Stomach (tissue), 9 donors: ENCODE data around the gene IFT172. TPM values are rescaled to one million over a fixed set of nuclear protein-coding genes. Genes with fewer than 3 reads are reported as not detected.

Experiments used
- DNase-seq, 2 donors: peaks; one replicate each; pipeline versions ENCODE4 v3.0.0 to v3.0.0-alpha.2; 2013 to 2019
- H3K27ac ChIP-seq, 5 donors: fragments of 200-600 bp in 4 of 5; sonication (generic) in 4 of 5; one replicate each; pipeline ENCODE4 v1.5.1; 2013 to 2019; ENCODE audit warnings: mild to moderate bottlenecking in 1 of 5, moderate library complexity in 1 of 5
- H3K27me3 ChIP-seq, 3 donors: fragments of 200-600 bp; sonication (generic); one replicate each; pipeline ENCODE4 v1.5.1; 2017 to 2019; ENCODE audit warnings: mixed run types in 1 of 3
- H3K36me3 ChIP-seq, 4 donors: fragments of 200-600 bp; sonication (generic); 1 replicate in 3 of 4; 2 replicates in 1 of 4; pipeline ENCODE4 v1.5.1; 2016 to 2019
- H3K4me1 ChIP-seq, 4 donors: fragments of 200-600 bp; sonication (generic); one replicate each; pipeline ENCODE4 v1.5.1; 2016 to 2019
- H3K4me3 ChIP-seq, 4 donors: fragments of 200-600 bp; sonication (generic) in 3 of 4; one replicate each; pipeline ENCODE4 v1.5.1; 2016 to 2019; ENCODE audit warnings: mild to moderate bottlenecking in 1 of 4
- H3K9me3 ChIP-seq, 4 donors: fragments of 200-600 bp; sonication (generic); one replicate each; pipeline ENCODE4 v1.5.1; 2016 to 2019
- EP300 ChIP-seq: sonication (generic); formaldehyde crosslinking; IDR thresholded peaks from one replicate; pipeline ENCODE4 v1.6.1; 2017; ENCODE audit warnings: antibody characterized with exemption
- POLR2A ChIP-seq, 4 donors: fragments of 450-650 bp; IDR thresholded peaks; one replicate each; pipeline ENCODE4 v1.6.1; 2016; ENCODE audit warnings: antibody characterized with exemption in 4 of 4, control low read depth in 2 of 4, mild to moderate bottlenecking in 1 of 4, moderate library complexity in 1 of 4
- POLR2AphosphoS5 ChIP-seq, 3 donors: sonication (generic); formaldehyde crosslinking; IDR thresholded peaks; one replicate each; pipeline ENCODE4 v1.6.1; 2016; ENCODE audit warnings: antibody characterized with exemption in 3 of 3
- WGBS, 5 donors: extraction: QIAGEN DNeasy Blood & Tissue Kit in 3 of 5; methylation state at CpG; one replicate each; pipeline versions ENCODE4 v1.1.5 to v1.1.7; 2013 to 2018; 5-methylcytosine and 5-hydroxymethylcytosine counted together
- intact Hi-C: fragments of 100-400 bp; cut with DNase I; formaldehyde crosslinking; loops from one replicate; pipeline ENCODE4 v1.15.1; 2023; ENCODE audit warnings: low total_unique reads
- polyA plus RNA-seq, 3 donors: library from polyadenylated mRNA; stranded (reverse); fragments of 200-250 nt; gene quantifications; one replicate each; pipeline ENCODE4 v1.2.3, GENCODE V29; 2013
- small RNA-seq, 4 donors: library from RNA; depleted of rRNA; stranded (forward); fragments of <200 nt; gene quantifications; one replicate each; pipeline ENCODE3, GENCODE V24; 2016
- total RNA-seq, 5 donors: library from RNA; depleted of rRNA; stranded (reverse); fragments of >200 nt; gene quantifications; one replicate each; pipeline versions ENCODE4 v1.1.0 to v1.2.3, GENCODE V29; 2014 to 2016
- TF ChIP-seq, protein P1 (sequence below), 7 experiments: fragments of 450-650 bp in 4 of 7; fragments of 200-600 bp in 3 of 7; sonication (generic) in 3 of 7; IDR thresholded peaks; one replicate each; pipeline ENCODE4 v1.5.1; 2016 to 2019; ENCODE audit warnings: antibody characterized with exemption in 7 of 7, control low read depth in 2 of 7, mild to moderate bottlenecking in 1 of 7
- donor health status: healthy with polysubstance abuse.
- donor health status: Bipolar disorder and iron deficiency.
- donor health status: healthy.

The IFT172 gene
- total and polyA plus RNA-seq, 8 donors: 7.4 to 88.1 (median 37.2) TPM

DNA sequence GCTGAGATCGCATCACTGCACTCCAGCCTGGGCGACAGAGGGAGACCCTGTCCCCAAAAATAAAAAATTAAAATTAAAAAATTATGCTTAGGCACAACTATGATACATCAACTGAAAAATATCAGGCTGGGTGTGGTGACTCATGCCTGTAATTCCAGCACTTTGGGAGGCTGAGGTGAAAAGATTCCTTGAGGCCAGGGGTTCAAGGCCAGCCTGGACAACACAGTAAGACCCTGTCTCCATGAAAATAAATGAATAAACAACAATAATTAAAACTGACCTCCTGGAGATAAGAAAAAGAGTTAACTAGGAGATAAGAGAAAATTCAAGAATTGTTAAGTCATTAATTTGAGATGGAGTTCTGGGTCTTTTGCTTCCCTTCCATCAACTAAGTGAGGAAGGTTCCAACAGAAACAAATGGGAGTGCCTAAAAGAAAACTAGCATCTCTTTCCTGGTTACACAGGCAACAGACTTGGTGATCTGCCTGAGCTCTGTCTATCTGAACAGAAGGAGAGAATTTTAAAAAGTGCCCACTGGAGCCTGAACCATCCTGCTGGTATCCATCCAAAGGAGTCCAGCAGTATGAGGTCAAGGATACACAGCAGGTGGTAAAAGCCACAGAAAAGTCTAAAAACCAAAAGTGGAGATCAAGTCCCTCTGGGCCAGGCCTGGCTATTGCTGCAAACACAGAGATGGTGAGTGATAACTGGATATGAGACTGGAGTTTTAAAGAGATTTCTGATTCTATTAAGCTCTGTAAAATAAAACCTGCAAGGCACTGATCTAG lies 89.0 kb downstream of the IFT172 start:
- no peak for DNase-seq
- Histone ChIP-seq H3K9me3 (no peaks in the 10 kb centered on the region), H3K36me3 (peaks cover 5 to 17% (median 12%) of the 10 kb centered on the region in 4 donors), H3K4me3 (no peak overlapping the region), H3K27ac (no peak overlapping the region), H3K27me3 (no peaks in the 10 kb centered on the region), H3K4me1 (peaks cover 0 to 13% (median 2%) of the 10 kb centered on the region in 4 donors)
- intact Hi-C loops: no loop called here
- WGBS, 5 donors: 98 to 100% (median 100%) methylated on average over 2 of the region's 2 CpGs
- TF ChIP-seq POLR2A (IDR thresholded peaks at IDR 0.05) (no peak), POLR2AphosphoS5 (IDR thresholded peaks at IDR 0.05) (no peak), EP300 (no peak)
- TF ChIP-seq, protein P1, sequence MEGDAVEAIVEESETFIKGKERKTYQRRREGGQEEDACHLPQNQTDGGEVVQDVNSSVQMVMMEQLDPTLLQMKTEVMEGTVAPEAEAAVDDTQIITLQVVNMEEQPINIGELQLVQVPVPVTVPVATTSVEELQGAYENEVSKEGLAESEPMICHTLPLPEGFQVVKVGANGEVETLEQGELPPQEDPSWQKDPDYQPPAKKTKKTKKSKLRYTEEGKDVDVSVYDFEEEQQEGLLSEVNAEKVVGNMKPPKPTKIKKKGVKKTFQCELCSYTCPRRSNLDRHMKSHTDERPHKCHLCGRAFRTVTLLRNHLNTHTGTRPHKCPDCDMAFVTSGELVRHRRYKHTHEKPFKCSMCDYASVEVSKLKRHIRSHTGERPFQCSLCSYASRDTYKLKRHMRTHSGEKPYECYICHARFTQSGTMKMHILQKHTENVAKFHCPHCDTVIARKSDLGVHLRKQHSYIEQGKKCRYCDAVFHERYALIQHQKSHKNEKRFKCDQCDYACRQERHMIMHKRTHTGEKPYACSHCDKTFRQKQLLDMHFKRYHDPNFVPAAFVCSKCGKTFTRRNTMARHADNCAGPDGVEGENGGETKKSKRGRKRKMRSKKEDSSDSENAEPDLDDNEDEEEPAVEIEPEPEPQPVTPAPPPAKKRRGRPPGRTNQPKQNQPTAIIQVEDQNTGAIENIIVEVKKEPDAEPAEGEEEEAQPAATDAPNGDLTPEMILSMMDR (IDR thresholded peaks at IDR 0.05): no peak

DNA sequence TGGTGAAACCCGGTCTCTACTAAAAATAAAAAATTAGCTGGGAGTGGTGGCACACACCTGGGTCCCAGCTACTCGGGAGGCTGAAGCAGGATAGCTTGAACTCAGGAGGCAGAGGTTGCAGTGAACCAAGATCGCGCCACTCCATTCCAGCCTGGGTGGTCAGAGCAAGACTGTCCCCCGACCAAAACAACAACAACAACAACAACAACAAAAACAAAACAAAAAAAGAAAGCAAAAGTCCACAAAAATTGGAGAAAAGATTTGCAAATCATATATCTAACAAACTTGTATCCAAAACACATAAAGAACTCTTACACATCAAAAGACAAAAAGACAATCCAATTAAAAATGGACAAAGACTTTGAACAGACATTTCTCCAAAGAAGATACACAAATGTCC lies 90.6 kb downstream of the IFT172 start:
- TF ChIP-seq EP300 (no peak), POLR2A (IDR thresholded peaks at IDR 0.05) (no peak), POLR2AphosphoS5 (IDR thresholded peaks at IDR 0.05) (no peak)
- TF ChIP-seq, protein P1 (IDR thresholded peaks at IDR 0.05): no peak
- WGBS, 5 donors: 91 to 96% (median 92%) methylated on average over 5 of the region's 5 CpGs
- peaks cover 0 to 11% (median 0%) of the 10 kb centered on the region in 4 donors for H3K4me1 ChIP-seq
- H3K36me3 ChIP-seq: peaks cover 0 to 5% (median 2%) of the 10 kb centered on the region in 4 donors
- no peaks in the 10 kb centered on the region for H3K27me3 ChIP-seq
- DNase-seq: no peak
- no peak overlapping the region for H3K27ac ChIP-seq
- H3K4me3 ChIP-seq: no peak overlapping the region
- no peaks in the 10 kb centered on the region for H3K9me3 ChIP-seq
- intact Hi-C loops: no loop called here

Small RNA genes lying within 50 kb of the gene (small RNA-seq; reads per million reads assigned to genes)
- gene RNU6-986P: 0 reads per million in 4 donors

Other genes starting within 250 kb of the IFT172 start
- gene SLC30A3, start 226.7 kb downstream of the IFT172 start, total RNA-seq: not detected
- not detected for gene SLC30A3, start 226.7 kb downstream of the IFT172 start, polyA plus RNA-seq
- not detected for gene DNAJC5G, start 214.3 kb downstream of the IFT172 start, total RNA-seq
- not detected for gene DNAJC5G, start 214.3 kb downstream of the IFT172 start, polyA plus RNA-seq
- under 1 TPM in 1 of 5 donors, not detected in 4; 0.87 TPM for gene TRIM54, start 207.3 kb downstream of the IFT172 start, total RNA-seq
- gene TRIM54, start 207.3 kb downstream of the IFT172 start, polyA plus RNA-seq: under 1 TPM; 0.13 to 0.61 (median 0.25) TPM
- 1 to 10 TPM in 1 of 5 donors, not detected in 4; 6.7 TPM for gene UCN, start 181.3 kb downstream of the IFT172 start, total RNA-seq
- gene UCN, start 181.3 kb downstream of the IFT172 start, polyA plus RNA-seq: 1 to 10 TPM in 2 of 3 donors, not detected in 1; 3.5 to 4.1 TPM
- gene MPV17, start 166.6 kb downstream of the IFT172 start, total RNA-seq: 10 to 100 TPM in 4 of 5 donors, 1 to 10 TPM in 1; 8.7 to 98.0 (median 58.9) TPM
- 10 to 100 TPM; 41.7 to 84.0 (median 58.2) TPM for gene MPV17, start 166.6 kb downstream of the IFT172 start, polyA plus RNA-seq
- gene GTF3C2, start 133.0 kb downstream of the IFT172 start, total RNA-seq: 100 to 1,000 TPM in 1 of 5 donors, 10 to 100 TPM in 4; 25.7 to 125 (median 62.6) TPM
- 10 to 100 TPM; 18.8 to 37.1 (median 28.3) TPM for gene GTF3C2, start 133.0 kb downstream of the IFT172 start, polyA plus RNA-seq
- gene EIF2B4, start 119.4 kb downstream of the IFT172 start, total RNA-seq: 10 to 100 TPM; 16.2 to 42.2 (median 27.2) TPM
- 10 to 100 TPM; 42.0 to 63.9 (median 51.1) TPM for gene EIF2B4, start 119.4 kb downstream of the IFT172 start, polyA plus RNA-seq
- 10 to 100 TPM; 28.6 to 70.4 (median 67.2) TPM for gene SNX17, start 119.1 kb downstream of the IFT172 start, total RNA-seq
- 10 to 100 TPM; 58.3 to 70.2 (median 68.9) TPM for gene SNX17, start 119.1 kb downstream of the IFT172 start, polyA plus RNA-seq
- gene ZNF513, start 109.0 kb downstream of the IFT172 start, total RNA-seq: 10 to 100 TPM; 10.3 to 58.9 (median 19.1) TPM
- 10 to 100 TPM; 12.4 to 23.6 (median 15.4) TPM for gene ZNF513, start 109.0 kb downstream of the IFT172 start, polyA plus RNA-seq
- gene PPM1G, start 80.2 kb downstream of the IFT172 start, total RNA-seq: 10 to 100 TPM; 10.5 to 44.6 (median 42.9) TPM
- gene PPM1G, start 80.2 kb downstream of the IFT172 start, polyA plus RNA-seq: 10 to 100 TPM; 40.0 to 49.8 (median 47.2) TPM
- gene NRBP1, start 61.1 kb downstream of the IFT172 start, total RNA-seq: 10 to 100 TPM; 12.5 to 69.8 (median 48.4) TPM
- gene NRBP1, start 61.1 kb downstream of the IFT172 start, polyA plus RNA-seq: 10 to 100 TPM; 46.7 to 57.3 (median 51.4) TPM
- gene KRTCAP3, start 47.4 kb downstream of the IFT172 start, total RNA-seq: 100 to 1,000 TPM in 1 of 5 donors, 10 to 100 TPM in 3, not detected in 1; 16.5 to 140 (median 53.6) TPM
- 10 to 100 TPM; 31.2 to 65.2 (median 62.2) TPM for gene KRTCAP3, start 47.4 kb downstream of the IFT172 start, polyA plus RNA-seq
- gene FNDC4, start 5.5 kb upstream of the IFT172 start, total RNA-seq: 10 to 100 TPM in 2 of 5 donors, 1 to 10 TPM in 2, under 1 TPM in 1; 0.89 to 23.3 (median 5.0) TPM
- 10 to 100 TPM in 2 of 3 donors, 1 to 10 TPM in 1; 4.5 to 15.1 (median 10.1) TPM for gene FNDC4, start 5.5 kb upstream of the IFT172 start, polyA plus RNA-seq
- gene GCKR, start 7.1 kb upstream of the IFT172 start, total RNA-seq: 10 to 100 TPM in 4 of 5 donors, not detected in 1; 13.4 to 45.5 (median 33.3) TPM
- gene GCKR, start 7.1 kb upstream of the IFT172 start, polyA plus RNA-seq: 10 to 100 TPM in 1 of 3 donors, 1 to 10 TPM in 2; 1.2 to 13.3 (median 2.1) TPM
- gene ZNF512, start 93.3 kb upstream of the IFT172 start, total RNA-seq: 10 to 100 TPM in 3 of 5 donors, 1 to 10 TPM in 2; 6.4 to 35.8 (median 14.2) TPM
- 10 to 100 TPM in 1 of 3 donors, 1 to 10 TPM in 2; 6.8 to 12.2 (median 9.3) TPM for gene ZNF512, start 93.3 kb upstream of the IFT172 start, polyA plus RNA-seq
- gene CCDC121, start 139.3 kb upstream of the IFT172 start, total RNA-seq: 1 to 10 TPM in 4 of 5 donors, under 1 TPM in 1; 0.87 to 3.1 (median 1.8) TPM
- 1 to 10 TPM; 1.7 to 2.4 (median 2.1) TPM for gene CCDC121, start 139.3 kb upstream of the IFT172 start, polyA plus RNA-seq
- 10 to 100 TPM; 10.1 to 68.7 (median 33.0) TPM for gene GPN1, start 139.3 kb upstream of the IFT172 start, total RNA-seq
- gene GPN1, start 139.3 kb upstream of the IFT172 start, polyA plus RNA-seq: 10 to 100 TPM; 20.6 to 31.6 (median 28.2) TPM
- 10 to 100 TPM; 18.2 to 50.9 (median 29.6) TPM for gene SUPT7L, start 173.9 kb upstream of the IFT172 start, total RNA-seq
- 10 to 100 TPM; 10.1 to 22.0 (median 13.2) TPM for gene SUPT7L, start 173.9 kb upstream of the IFT172 start, polyA plus RNA-seq
- 10 to 100 TPM; 25.7 to 58.9 (median 30.6) TPM for gene SLC4A1AP, start 174.1 kb upstream of the IFT172 start, total RNA-seq
- 10 to 100 TPM; 11.2 to 12.2 (median 11.9) TPM for gene SLC4A1AP, start 174.1 kb upstream of the IFT172 start, polyA plus RNA-seq